HG02840 (cell line): ENCODE results near the gene UNK.
"Not testable (repeated sequence)": the region's sequence is repeated elsewhere in the genome, so short reads cannot be mapped to it uniquely, and the experiment has no call there.

Experiments
- ATAC-seq: cut with Tn5 transposase; IDR thresholded peaks from one replicate; pipeline ENCODE4 v1.9.1; 2021; ENCODE audit warnings: mild to moderate bottlenecking, moderate library complexity, moderate number of reproducible peaks; ENCODE audit not compliant: unreplicated experiment, low FRiP score

The UNK gene

GRCh38 chr17:75847614-75848522 is 63.3 kb downstream of the UNK start:
- ATAC-seq = no peak

GRCh38 chr17:75848523-75849278 is 64.1 kb downstream of the UNK start:
- ATAC-seq = no peak

GRCh38 chr17:75849279-75849646 is 64.7 kb downstream of the UNK start:
- no peak for ATAC-seq

GRCh38 chr17:75849724-75850123 is 65.1 kb downstream of the UNK start:
- no peak for ATAC-seq

- ATAC-seq = no peak
Measured at GRCh38 chr17:75850928-75851692, 66.5 kb downstream of the UNK start.

GRCh38 chr17:75851693-75851991 is 67.0 kb downstream of the UNK start:
- not testable (repeated sequence) for ATAC-seq

GRCh38 chr17:75853433-75853832 is 68.8 kb downstream of the UNK start:
- ATAC-seq = no peak

- no peak for ATAC-seq
Measured at GRCh38 chr17:75854101-75854748, 69.6 kb downstream of the UNK start.

- no peak for ATAC-seq
Measured at GRCh38 chr17:75854881-75855309, 70.3 kb downstream of the UNK start.

- ATAC-seq = peak; percentile 91
Measured at GRCh38 chr17:75855310-75856061, 70.9 kb downstream of the UNK start, which contains the start of gene WBP2. WBP2 (minus strand) TSS chr17:75855335; CDS start chr17:75855297, 38 bp downstream.

- ATAC-seq = no peak
Measured at GRCh38 chr17:75856062-75856756, 71.6 kb downstream of the UNK start.

- ATAC-seq = not testable (repeated sequence)
Measured at GRCh38 chr17:75859358-75859757, 74.8 kb downstream of the UNK start.

- no peak for ATAC-seq
Measured at GRCh38 chr17:75861927-75862317, 77.3 kb downstream of the UNK start.

- peak; percentile 61 for ATAC-seq
Measured at GRCh38 chr17:75864448-75864871, 79.9 kb downstream of the UNK start.

- not testable (repeated sequence) for ATAC-seq
Measured at GRCh38 chr17:75864887-75865286, 80.3 kb downstream of the UNK start.

- not testable (repeated sequence) for ATAC-seq
Measured at GRCh38 chr17:75865404-75866188, 81.0 kb downstream of the UNK start.

GRCh38 chr17:75868730-75869281 is 84.2 kb downstream of the UNK start:
- ATAC-seq = not testable (repeated sequence)
